ENCODE measurements around the gene RGMA.

RGMA gene

DNA sequence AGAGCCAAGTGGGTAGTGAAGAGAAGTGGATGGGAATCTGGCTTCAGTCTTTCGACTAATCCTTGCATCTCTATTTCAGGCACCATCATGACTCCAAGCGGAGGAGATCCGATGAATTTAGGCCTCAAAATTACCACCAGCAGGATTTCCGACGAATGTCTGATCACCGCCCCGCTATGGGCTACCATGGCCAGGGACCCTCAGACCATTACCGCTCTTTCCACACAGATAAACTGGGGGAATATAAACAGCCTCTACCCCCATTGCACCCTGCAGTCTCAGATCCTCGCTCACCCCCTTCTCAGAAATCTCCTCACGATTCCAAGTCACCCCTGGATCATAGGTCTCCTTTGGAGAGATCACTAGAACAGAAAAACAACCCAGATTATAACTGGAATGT, 64.7 kb downstream of the RGMA start:
- peaks cover 58 to 71% of the 10 kb centered on the region in 2 donors for H3K36me3 ChIP-seq (ENCODE audit: control insufficient read depth in 1 of 2, insufficient read depth in 2 of 2, low read length in 2 of 2)
- no peaks in the 10 kb centered on the region for H3K9me3 ChIP-seq (ENCODE audit: control insufficient read depth in 1 of 2, low read length in 2 of 2)
- no peak overlapping the region for H3K27ac ChIP-seq (ENCODE audit: low read length)
- no peaks in the 10 kb centered on the region for H3K27me3 ChIP-seq (ENCODE audit: low read depth, low read length)
- H3K4me3 ChIP-seq (ENCODE audit: low read depth in 1 of 2, low read length in 2 of 2), result no peak overlapping the region
- H3K4me1 ChIP-seq (ENCODE audit: control insufficient read depth in 1 of 2, insufficient read depth in 2 of 2, low read length in 2 of 2), result peaks cover 8 to 25% of the 10 kb centered on the region in 2 donors

GRCh38 chr15:93020976-93021772, 67.8 kb downstream of the RGMA start:
- no peaks in the 10 kb centered on the region for H3K27me3 ChIP-seq (ENCODE audit: low read depth, low read length)
- H3K27ac ChIP-seq (ENCODE audit: low read length), result no peak overlapping the region
- no peaks in the 10 kb centered on the region for H3K9me3 ChIP-seq (ENCODE audit: control insufficient read depth in 1 of 2, low read length in 2 of 2)
- peaks cover 0 to under 1% of the 10 kb centered on the region in 2 donors for H3K4me1 ChIP-seq (ENCODE audit: control insufficient read depth in 1 of 2, insufficient read depth in 2 of 2, low read length in 2 of 2)
- H3K36me3 ChIP-seq (ENCODE audit: control insufficient read depth in 1 of 2, insufficient read depth in 2 of 2, low read length in 2 of 2), result peaks cover 81 to 83% of the 10 kb centered on the region in 2 donors
- H3K4me3 ChIP-seq (ENCODE audit: low read depth in 1 of 2, low read length in 2 of 2), result no peak overlapping the region

- no peaks in the 10 kb centered on the region for H3K4me1 ChIP-seq (ENCODE audit: control insufficient read depth in 1 of 2, insufficient read depth in 2 of 2, low read length in 2 of 2)
- H3K27ac ChIP-seq (ENCODE audit: low read length), result no peak overlapping the region
- H3K27me3 ChIP-seq (ENCODE audit: low read depth, low read length), result no peaks in the 10 kb centered on the region
- no peaks in the 10 kb centered on the region for H3K9me3 ChIP-seq (ENCODE audit: control insufficient read depth in 1 of 2, low read length in 2 of 2)
- no peak overlapping the region for H3K4me3 ChIP-seq (ENCODE audit: low read depth in 1 of 2, low read length in 2 of 2)
- H3K36me3 ChIP-seq (ENCODE audit: control insufficient read depth in 1 of 2, insufficient read depth in 2 of 2, low read length in 2 of 2), result peaks cover 82 to 84% of the 10 kb centered on the region in 2 donors
Measured at GRCh38 chr15:93019971-93020370, 69.0 kb downstream of the RGMA start.

DNA sequence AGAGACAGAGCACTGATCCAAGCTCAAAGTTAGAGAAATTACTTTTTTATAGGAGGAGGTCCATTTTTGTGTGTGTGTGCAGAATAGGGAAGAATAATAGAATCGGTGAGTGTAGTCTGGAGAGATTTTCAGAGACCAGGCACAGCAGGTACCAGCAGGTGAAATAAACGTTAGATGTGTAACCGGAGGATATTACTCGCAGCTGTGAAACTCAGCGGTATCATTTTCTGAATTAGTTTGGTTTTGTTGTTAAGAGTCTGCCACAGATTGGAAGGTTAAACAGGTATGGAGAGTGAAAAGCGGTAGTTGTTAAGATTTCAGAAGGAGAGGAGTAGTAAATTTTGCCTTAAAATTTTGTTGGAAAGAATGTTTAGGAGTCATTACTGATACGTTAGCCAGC, 69.9 kb downstream of the RGMA start:
- H3K27me3 ChIP-seq (ENCODE audit: low read depth, low read length), result no peaks in the 10 kb centered on the region
- H3K9me3 ChIP-seq (ENCODE audit: control insufficient read depth in 1 of 2, low read length in 2 of 2), result no peaks in the 10 kb centered on the region
- no peak overlapping the region for H3K4me3 ChIP-seq (ENCODE audit: low read depth in 1 of 2, low read length in 2 of 2)
- H3K36me3 ChIP-seq (ENCODE audit: control insufficient read depth in 1 of 2, insufficient read depth in 2 of 2, low read length in 2 of 2), result peaks cover 82 to 84% of the 10 kb centered on the region in 2 donors
- no peak overlapping the region for H3K27ac ChIP-seq (ENCODE audit: low read length)
- no peaks in the 10 kb centered on the region for H3K4me1 ChIP-seq (ENCODE audit: control insufficient read depth in 1 of 2, insufficient read depth in 2 of 2, low read length in 2 of 2)

GRCh38 chr15:93018574-93018973, 70.4 kb downstream of the RGMA start:
- no peaks in the 10 kb centered on the region for H3K27me3 ChIP-seq (ENCODE audit: low read depth, low read length)
- peaks cover 78 to 86% of the 10 kb centered on the region in 2 donors for H3K36me3 ChIP-seq (ENCODE audit: control insufficient read depth in 1 of 2, insufficient read depth in 2 of 2, low read length in 2 of 2)
- H3K9me3 ChIP-seq (ENCODE audit: control insufficient read depth in 1 of 2, low read length in 2 of 2), result no peaks in the 10 kb centered on the region
- H3K4me3 ChIP-seq (ENCODE audit: low read depth in 1 of 2, low read length in 2 of 2), result no peak overlapping the region
- no peak overlapping the region for H3K27ac ChIP-seq (ENCODE audit: low read length)
- H3K4me1 ChIP-seq (ENCODE audit: control insufficient read depth in 1 of 2, insufficient read depth in 2 of 2, low read length in 2 of 2), result no peaks in the 10 kb centered on the region

- Histone ChIP-seq H3K4me1 (ENCODE audit: control insufficient read depth in 1 of 2, insufficient read depth in 2 of 2, low read length in 2 of 2) (no peaks in the 10 kb centered on the region), H3K9me3 (ENCODE audit: control insufficient read depth in 1 of 2, low read length in 2 of 2) (no peaks in the 10 kb centered on the region), H3K36me3 (ENCODE audit: control insufficient read depth in 1 of 2, insufficient read depth in 2 of 2, low read length in 2 of 2) (peaks cover 77 to 93% of the 10 kb centered on the region in 2 donors), H3K4me3 (ENCODE audit: low read depth in 1 of 2, low read length in 2 of 2) (no peak overlapping the region), H3K27me3 (ENCODE audit: low read depth, low read length) (no peaks in the 10 kb centered on the region), H3K27ac (ENCODE audit: low read length) (no peak overlapping the region)
Measured at GRCh38 chr15:93017526-93017925, 71.5 kb downstream of the RGMA start.

- no peaks in the 10 kb centered on the region for H3K4me1 ChIP-seq (ENCODE audit: control insufficient read depth in 1 of 2, insufficient read depth in 2 of 2, low read length in 2 of 2)
- peaks cover 76 to 94% of the 10 kb centered on the region in 2 donors for H3K36me3 ChIP-seq (ENCODE audit: control insufficient read depth in 1 of 2, insufficient read depth in 2 of 2, low read length in 2 of 2)
- H3K4me3 ChIP-seq (ENCODE audit: low read depth in 1 of 2, low read length in 2 of 2), result no peak overlapping the region
- H3K9me3 ChIP-seq (ENCODE audit: control insufficient read depth in 1 of 2, low read length in 2 of 2), result no peaks in the 10 kb centered on the region
- H3K27ac ChIP-seq (ENCODE audit: low read length), result no peak overlapping the region
- H3K27me3 ChIP-seq (ENCODE audit: low read depth, low read length), result no peaks in the 10 kb centered on the region
Measured at GRCh38 chr15:93012786-93013185, 76.2 kb downstream of the RGMA start.

GRCh38 chr15:93007994-93008393, 81.0 kb downstream of the RGMA start:
- Histone ChIP-seq H3K36me3 (ENCODE audit: control insufficient read depth in 1 of 2, insufficient read depth in 2 of 2, low read length in 2 of 2) (peaks cover 81 to 82% of the 10 kb centered on the region in 2 donors), H3K27ac (ENCODE audit: low read length) (no peak overlapping the region), H3K4me3 (ENCODE audit: low read depth in 1 of 2, low read length in 2 of 2) (no peak overlapping the region), H3K4me1 (ENCODE audit: control insufficient read depth in 1 of 2, insufficient read depth in 2 of 2, low read length in 2 of 2) (no peaks in the 10 kb centered on the region), H3K27me3 (ENCODE audit: low read depth, low read length) (no peaks in the 10 kb centered on the region), H3K9me3 (ENCODE audit: control insufficient read depth in 1 of 2, low read length in 2 of 2) (no peaks in the 10 kb centered on the region)

- H3K27ac ChIP-seq (ENCODE audit: low read length), result no peak overlapping the region
- no peaks in the 10 kb centered on the region for H3K4me1 ChIP-seq (ENCODE audit: control insufficient read depth in 1 of 2, insufficient read depth in 2 of 2, low read length in 2 of 2)
- no peak overlapping the region for H3K4me3 ChIP-seq (ENCODE audit: low read depth in 1 of 2, low read length in 2 of 2)
- peaks cover 82 to 83% of the 10 kb centered on the region in 2 donors for H3K36me3 ChIP-seq (ENCODE audit: control insufficient read depth in 1 of 2, insufficient read depth in 2 of 2, low read length in 2 of 2)
- no peaks in the 10 kb centered on the region for H3K27me3 ChIP-seq (ENCODE audit: low read depth, low read length)
- no peaks in the 10 kb centered on the region for H3K9me3 ChIP-seq (ENCODE audit: control insufficient read depth in 1 of 2, low read length in 2 of 2)
Measured at GRCh38 chr15:93005133-93005532, 83.9 kb downstream of the RGMA start.

- Histone ChIP-seq H3K4me1 (ENCODE audit: control insufficient read depth in 1 of 2, insufficient read depth in 2 of 2, low read length in 2 of 2) (no peaks in the 10 kb centered on the region), H3K27ac (ENCODE audit: low read length) (no peak overlapping the region), H3K4me3 (ENCODE audit: low read depth in 1 of 2, low read length in 2 of 2) (no peak overlapping the region), H3K27me3 (ENCODE audit: low read depth, low read length) (no peaks in the 10 kb centered on the region), H3K36me3 (ENCODE audit: control insufficient read depth in 1 of 2, insufficient read depth in 2 of 2, low read length in 2 of 2) (peaks cover 78 to 84% of the 10 kb centered on the region in 2 donors), H3K9me3 (ENCODE audit: control insufficient read depth in 1 of 2, low read length in 2 of 2) (no peaks in the 10 kb centered on the region)
Measured at GRCh38 chr15:93001881-93002280, 87.1 kb downstream of the RGMA start.

GRCh38 chr15:93001156-93001555, 87.9 kb downstream of the RGMA start:
- Histone ChIP-seq H3K27me3 (ENCODE audit: low read depth, low read length) (no peaks in the 10 kb centered on the region), H3K4me3 (ENCODE audit: low read depth in 1 of 2, low read length in 2 of 2) (no peak overlapping the region), H3K9me3 (ENCODE audit: control insufficient read depth in 1 of 2, low read length in 2 of 2) (no peaks in the 10 kb centered on the region), H3K4me1 (ENCODE audit: control insufficient read depth in 1 of 2, insufficient read depth in 2 of 2, low read length in 2 of 2) (no peaks in the 10 kb centered on the region), H3K36me3 (ENCODE audit: control insufficient read depth in 1 of 2, insufficient read depth in 2 of 2, low read length in 2 of 2) (peaks cover 76 to 84% of the 10 kb centered on the region in 2 donors), H3K27ac (ENCODE audit: low read length) (no peak overlapping the region)

DNA sequence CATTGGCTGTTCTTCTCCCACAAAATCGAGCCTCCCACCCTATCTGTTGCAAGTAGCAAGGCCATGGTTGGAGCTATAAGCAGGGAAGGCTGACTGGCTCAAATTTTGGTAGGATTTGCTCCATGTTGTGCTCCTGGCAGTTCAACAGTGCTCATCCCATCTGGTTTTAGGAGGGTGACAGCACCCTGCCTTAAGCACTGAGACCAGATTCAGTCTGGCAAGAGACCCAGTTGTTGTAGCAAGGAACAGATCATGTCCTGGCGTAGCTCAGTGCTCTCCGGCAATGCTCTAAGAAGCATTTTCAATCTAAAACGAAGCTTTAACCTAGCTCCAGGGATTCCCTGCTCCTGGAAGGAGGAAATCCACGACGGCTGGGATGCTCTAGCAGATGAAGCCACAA, 91.2 kb downstream of the RGMA start:
- Histone ChIP-seq H3K36me3 (ENCODE audit: control insufficient read depth in 1 of 2, insufficient read depth in 2 of 2, low read length in 2 of 2) (peaks cover 67 to 77% of the 10 kb centered on the region in 2 donors), H3K27ac (ENCODE audit: low read length) (no peak overlapping the region), H3K4me3 (ENCODE audit: low read depth in 1 of 2, low read length in 2 of 2) (no peak overlapping the region), H3K9me3 (ENCODE audit: control insufficient read depth in 1 of 2, low read length in 2 of 2) (no peaks in the 10 kb centered on the region), H3K27me3 (ENCODE audit: low read depth, low read length) (no peaks in the 10 kb centered on the region), H3K4me1 (ENCODE audit: control insufficient read depth in 1 of 2, insufficient read depth in 2 of 2, low read length in 2 of 2) (no peaks in the 10 kb centered on the region)

Data from muscle layer of duodenum (tissue), 2 donors.